GM19452 (cell line): Measurements from ENCODE around the gene CNOT10.

Source experiments
- ATAC-seq: cut with Tn5 transposase; IDR thresholded peaks from one replicate; pipeline ENCODE4 v1.9.1; 2021; ENCODE audit not compliant: unreplicated experiment

Gene CNOT10

DNA sequence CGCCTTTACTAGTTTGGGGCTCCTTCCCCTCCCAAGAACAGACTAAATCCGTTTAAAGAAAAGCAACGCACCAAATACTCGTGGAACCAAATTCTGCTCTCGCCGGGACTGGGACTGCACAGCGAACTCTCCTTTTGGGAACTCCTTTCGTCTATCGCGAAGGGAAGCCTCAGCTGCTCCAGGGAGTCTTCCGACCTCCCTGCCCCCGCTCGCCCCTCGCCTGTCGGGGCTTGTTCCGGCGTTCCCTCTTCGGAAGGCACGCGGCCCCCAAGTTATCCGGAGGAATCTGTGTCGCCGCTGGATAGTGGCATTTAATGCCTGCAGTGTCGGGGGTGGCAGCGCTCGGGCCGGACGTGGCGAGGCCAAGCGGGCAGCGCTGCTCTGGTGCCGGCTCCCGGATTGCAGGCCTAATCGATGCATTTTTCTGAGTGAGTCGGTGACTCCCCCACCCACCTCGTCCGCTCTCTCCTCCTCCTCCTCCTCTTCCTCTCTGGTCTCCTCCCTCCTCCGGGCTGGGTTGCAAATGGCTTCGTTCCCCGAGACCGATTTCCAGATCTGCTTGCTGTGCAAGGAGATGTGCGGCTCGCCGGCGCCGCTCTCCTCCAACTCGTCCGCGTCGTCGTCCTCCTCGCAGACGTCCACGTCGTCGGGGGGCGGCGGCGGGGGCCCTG, 132.7 kb downstream of the CNOT10 start, which contains the start of gene TRIM71:
Gene TRIM71, plus strand, starts transcription at position 440 of the 671 bp plus-strand sequence. Its CDS starts 84 bp downstream, at position 524.
- ATAC-seq, result no peak

DNA sequence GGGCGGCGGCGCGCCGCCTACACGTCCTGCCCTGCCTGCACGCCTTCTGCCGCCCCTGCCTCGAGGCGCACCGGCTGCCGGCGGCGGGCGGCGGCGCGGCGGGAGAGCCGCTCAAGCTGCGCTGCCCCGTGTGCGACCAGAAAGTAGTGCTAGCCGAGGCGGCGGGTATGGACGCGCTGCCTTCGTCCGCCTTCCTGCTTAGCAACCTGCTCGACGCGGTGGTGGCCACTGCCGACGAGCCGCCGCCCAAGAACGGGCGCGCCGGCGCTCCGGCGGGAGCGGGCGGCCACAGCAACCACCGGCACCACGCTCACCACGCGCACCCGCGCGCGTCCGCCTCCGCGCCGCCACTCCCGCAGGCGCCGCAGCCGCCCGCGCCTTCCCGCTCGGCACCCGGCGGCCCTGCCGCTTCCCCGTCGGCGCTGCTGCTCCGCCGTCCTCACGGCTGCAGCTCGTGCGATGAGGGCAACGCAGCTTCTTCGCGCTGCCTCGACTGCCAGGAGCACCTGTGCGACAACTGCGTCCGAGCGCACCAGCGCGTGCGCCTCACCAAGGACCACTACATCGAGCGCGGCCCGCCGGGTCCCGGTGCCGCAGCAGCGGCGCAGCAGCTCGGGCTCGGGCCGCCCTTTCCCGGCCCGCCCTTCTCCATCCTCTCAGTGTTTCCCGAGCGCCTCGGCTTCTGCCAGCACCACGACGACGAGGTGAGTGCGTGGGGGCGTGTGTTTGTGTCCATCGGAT, 133.4 kb downstream of the CNOT10 start:
- no peak for ATAC-seq

DNA sequence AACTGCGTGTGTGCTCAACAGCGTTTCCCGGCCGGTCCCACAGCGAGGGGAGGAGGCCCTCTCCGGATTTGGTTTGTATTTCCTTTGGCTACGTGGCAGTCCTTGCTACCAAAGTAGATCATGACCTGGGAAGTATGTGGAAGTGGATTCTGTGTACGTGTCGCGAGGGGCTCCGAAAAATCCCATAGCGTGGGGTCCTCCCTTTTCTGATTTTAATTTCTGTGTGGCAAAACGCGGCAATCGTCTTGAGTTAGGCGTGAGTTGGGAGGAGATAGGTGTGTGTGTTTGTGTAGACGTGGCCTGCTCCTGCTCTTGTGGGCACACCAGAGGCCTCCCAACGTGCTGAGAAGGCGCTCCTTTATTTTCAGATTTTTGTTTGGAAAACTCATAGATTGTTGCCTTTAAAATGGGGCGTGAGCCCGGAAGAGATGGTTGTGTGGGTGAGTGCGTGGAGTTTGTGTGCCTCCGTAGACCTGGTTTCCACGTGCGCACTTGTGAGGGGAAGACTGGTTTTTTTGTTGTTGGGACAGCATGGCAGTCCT, 134.1 kb downstream of the CNOT10 start:
- no peak for ATAC-seq

DNA sequence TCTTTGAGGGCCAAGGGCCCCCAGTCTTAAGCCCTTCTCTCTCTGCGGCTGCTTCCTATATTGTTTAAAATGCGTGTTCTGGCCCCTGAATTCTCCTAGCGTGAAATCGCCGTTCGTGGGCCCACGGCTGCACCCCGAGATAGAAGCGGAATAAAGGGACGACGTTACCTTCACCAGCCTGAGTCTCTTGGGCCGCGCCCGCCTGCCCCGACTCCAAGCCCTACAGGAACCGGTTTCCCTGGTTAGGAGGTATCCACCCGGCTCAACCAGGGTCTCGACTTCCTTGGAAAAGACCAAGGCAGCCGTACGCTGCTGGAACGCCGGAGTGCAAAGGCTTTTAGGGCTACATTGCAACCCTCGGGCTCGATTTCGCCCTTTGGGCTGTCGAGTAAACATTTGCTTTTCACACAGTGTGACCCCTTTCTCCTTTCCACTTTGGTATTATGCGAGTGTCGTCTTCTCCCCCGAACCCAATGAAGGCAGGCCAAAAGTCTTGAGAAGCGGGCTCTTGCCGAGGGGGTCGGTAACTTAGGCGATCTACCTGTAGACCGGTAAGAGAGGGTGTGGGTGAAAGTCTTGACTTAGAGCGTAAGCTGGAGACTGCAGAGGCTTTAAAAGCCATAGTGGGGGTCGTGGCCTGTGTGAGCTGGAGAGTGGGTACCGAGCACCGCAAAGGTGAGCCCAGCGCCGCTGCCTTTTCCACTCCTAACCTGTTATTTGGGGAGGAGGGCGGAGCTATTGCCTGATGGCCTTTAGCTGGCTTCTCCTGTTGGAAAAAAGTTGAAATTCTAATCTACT, 134.8 kb downstream of the CNOT10 start:
- no peak for ATAC-seq

DNA sequence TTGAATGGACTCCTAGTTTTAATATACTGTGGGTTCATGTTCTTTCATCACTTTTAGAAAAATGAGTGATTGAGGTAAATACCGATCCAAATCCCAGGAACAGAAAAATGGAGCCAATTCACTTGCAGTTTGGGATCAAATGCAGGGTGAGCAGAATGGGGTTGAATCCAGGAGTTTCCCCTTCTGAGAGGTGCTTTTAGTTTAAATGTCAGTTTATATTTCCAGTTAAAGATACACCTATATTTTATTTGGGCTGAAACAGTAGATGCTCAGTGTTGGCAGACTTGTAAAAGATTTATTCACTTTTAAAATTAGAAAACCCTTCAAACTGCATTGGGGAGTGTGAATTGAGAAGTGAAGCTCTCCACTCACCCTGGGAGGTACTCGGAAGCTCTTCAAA, 135.4 kb downstream of the CNOT10 start:
- ATAC-seq, result no peak

DNA sequence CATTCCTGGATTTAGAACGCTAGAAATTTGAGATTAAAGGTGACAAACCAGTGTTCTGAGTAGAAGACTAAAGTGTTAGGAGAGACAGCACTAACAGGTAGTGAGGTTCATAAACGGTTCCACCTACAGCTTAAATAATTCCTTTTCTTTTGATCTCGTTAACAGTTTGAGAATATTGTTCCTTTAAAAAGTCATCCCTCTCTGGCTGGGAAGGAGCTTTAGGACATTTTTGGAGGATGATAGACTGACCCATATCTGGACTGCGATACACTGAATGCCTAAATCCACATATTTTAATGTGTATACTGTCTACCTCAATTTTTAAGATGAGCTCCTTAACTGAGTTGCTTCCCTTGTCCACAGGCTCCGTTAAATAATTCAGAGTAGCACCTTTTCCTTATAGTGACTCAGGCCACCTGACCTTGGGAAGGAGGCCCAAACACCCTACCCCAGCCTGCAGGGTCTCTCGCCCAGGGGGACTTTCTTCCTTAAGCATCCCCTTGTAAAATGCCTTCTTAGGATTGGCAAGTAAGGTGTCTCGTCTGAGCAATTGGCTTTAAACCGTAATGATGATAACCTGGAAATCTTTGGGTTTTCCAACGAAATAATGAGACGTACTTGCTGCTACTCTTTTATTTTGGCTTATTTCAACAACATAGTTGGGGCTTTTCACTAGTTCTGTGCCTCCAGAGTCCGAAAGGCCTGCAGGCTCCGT, 136.1 kb downstream of the CNOT10 start:
- no peak for ATAC-seq

DNA sequence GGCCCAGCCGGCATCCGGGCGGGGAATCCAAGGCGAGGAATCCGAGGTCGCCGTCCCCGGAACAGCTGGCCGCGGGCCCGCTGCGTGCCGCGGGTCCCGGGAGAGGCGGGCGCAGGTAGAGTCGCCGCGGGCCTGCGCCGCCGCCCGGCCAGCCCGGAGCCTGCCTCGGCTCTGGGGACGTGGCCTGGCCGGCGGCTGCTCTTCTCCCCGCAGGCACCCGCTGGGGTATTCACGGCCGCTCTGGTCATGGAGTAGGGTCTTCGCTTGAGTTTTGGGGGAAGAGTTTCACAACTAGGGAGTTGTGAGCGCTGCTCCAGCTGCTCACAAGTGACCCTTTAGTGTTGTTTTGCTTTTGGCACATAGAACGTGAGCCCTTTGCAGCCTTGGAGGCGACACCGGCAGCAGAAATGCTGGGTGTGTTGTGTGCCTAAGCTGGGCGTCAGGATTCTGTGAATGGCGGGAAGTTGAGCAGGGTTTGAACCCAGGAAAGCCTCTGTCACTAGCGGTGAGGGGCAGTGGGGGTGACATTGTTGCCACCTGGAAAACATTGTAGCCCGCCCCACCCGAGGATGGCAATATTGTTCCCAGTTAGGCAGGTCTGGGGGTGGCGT, 136.8 kb downstream of the CNOT10 start:
- ATAC-seq, result no peak

DNA sequence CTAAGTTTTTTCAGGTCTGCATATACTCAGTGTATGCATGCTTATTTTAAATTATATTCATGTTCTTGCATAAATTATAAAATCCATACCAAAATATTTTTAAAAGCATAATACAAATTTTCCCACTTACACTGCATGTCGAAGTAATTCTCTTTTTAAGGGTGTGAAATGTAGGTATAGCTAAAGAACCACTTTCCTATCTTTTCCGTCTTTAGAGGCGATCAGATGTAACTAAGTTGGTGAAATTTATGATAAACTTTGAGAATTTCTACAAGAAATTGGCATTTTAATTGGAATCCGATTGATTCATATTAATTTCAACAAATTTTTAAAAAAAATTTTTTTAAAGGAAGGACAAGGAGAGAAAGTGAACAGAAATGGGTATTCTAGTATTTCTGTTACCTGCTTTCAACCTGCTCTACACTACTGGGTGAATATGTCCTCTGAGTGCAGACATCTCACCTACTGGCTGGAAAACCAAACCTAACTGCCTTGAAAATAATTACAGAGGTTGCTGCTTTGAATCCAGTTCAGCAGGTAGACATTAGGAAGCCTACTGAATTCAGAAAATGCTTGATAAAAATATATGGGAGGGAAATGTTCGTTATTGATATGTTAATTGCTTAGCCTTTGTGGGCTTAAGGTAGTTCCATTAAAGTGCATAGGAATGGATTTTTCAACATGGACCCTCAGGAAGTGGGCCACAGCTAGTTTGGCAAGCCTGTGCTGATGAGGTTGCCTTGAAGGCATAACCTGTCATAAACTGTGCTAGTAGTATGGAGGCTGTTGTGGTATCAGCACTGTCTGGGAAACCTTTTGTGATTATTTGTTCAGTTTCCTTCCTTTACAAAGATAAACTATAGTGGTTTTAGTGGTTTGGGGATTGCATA, 137.9 kb downstream of the CNOT10 start:
- no peak for ATAC-seq
